Activated CD8-positive, alpha-beta memory T cell treated with anti-CD3 and anti-CD28 coated beads for 36 hours (primary cell): ENCODE measurements around the gene YPEL1. TPM values are rescaled to one million over a fixed set of nuclear protein-coding genes. Genes with fewer than 3 reads are reported as not detected.

Source experiments
- CTCF ChIA-PET: fragments of 350-600 bp; sonication (Branson Sonifier 250); formaldehyde crosslinking; loops from one replicate; lab custom pipeline; 2021; ENCODE audit warnings: antibody characterized with exemption; lab: Charles Lee
- POLR2A ChIA-PET: fragments of 350-600 bp; sonication (Branson Sonifier 250); formaldehyde crosslinking; loops from one replicate; lab custom pipeline; 2021; ENCODE audit warnings: antibody characterized with exemption; lab: Charles Lee
- total RNA-seq, 2 experiments: library from RNA; stranded (reverse); gene quantifications; one replicate each; pipeline ENCODE4 v1.2.3, GENCODE V29; 2021

The YPEL1 gene
- total RNA-seq, 2 experiments from 2014 or later: 0.50 to 0.63 TPM

GRCh38 chr22:21652547-21653545, 82.7 kb downstream of the YPEL1 start:
- POLR2A ChIA-PET: interaction anchor here (0.6 to 2.6 kb wide), 4 partner anchors 11 to 134 kb away, joined by 3 to 14 read pairs (median 4); partner anchors contain the start of genes PPIL2 and SDF2L1
- CTCF ChIA-PET: interaction anchor here (1.2 to 3.4 kb wide), 4 partner anchors 10 to 23 kb away, joined by 3 to 18 read pairs (median 8); partner anchors contain the start of genes PPIL2, SDF2L1 and YDJC

GRCh38 chr22:21652010-21652546, 83.5 kb downstream of the YPEL1 start:
- ChIA-PET POLR2A (interaction anchor here (0.6 to 2.6 kb wide), 3 partner anchors 10 to 135 kb away, joined by 3 to 14 read pairs (median 3); partner anchors contain the start of gene SDF2L1), CTCF (interaction anchor here (1.2 to 3.4 kb wide), 4 partner anchors 10 to 23 kb away, joined by 3 to 18 read pairs (median 8); partner anchors contain the start of genes PPIL2, SDF2L1 and YDJC)

GRCh38 chr22:21651521-21652009, 84.0 kb downstream of the YPEL1 start:
- ChIA-PET POLR2A (interaction anchor here (2.6 kb wide), 1 partner anchor 9 kb away, joined by 14 read pairs; the partner anchor contains the start of gene SDF2L1), CTCF (interaction anchor here (1.2 to 3.4 kb wide), 4 partner anchors 9 to 22 kb away, joined by 3 to 18 read pairs (median 8); partner anchors contain the start of genes PPIL2, SDF2L1 and YDJC)

GRCh38 chr22:21650823-21651520, 84.6 kb downstream of the YPEL1 start:
- POLR2A ChIA-PET: interaction anchor here (2.6 kb wide), 1 partner anchor 9 kb away, joined by 14 read pairs; the partner anchor contains the start of gene SDF2L1
- CTCF ChIA-PET: interaction anchor here (2.0 kb wide), 1 partner anchor 15 kb away, joined by 4 read pairs; the partner anchor contains the start of gene PPIL2

GRCh38 chr22:21650280-21650679, 85.3 kb downstream of the YPEL1 start:
- ChIA-PET CTCF (no interaction called here), POLR2A (no interaction called here)

Other genes with a start within 250 kb of the YPEL1 start
- under 1 TPM in 1 of 2 experiments, not detected in 1; 0.25 TPM for gene RIMBP3C, start 184.3 kb downstream of the YPEL1 start, total RNA-seq
- gene UBE2L3, start 168.1 kb downstream of the YPEL1 start, total RNA-seq: 10 to 100 TPM; 77.8 to 79.6 TPM
- 10 to 100 TPM; 80.6 to 80.7 TPM for gene YDJC, start 105.8 kb downstream of the YPEL1 start, total RNA-seq
- gene CCDC116, start 103.0 kb downstream of the YPEL1 start, total RNA-seq: under 1 TPM; 0.21 to 0.25 TPM
- gene SDF2L1, start 93.5 kb downstream of the YPEL1 start, total RNA-seq: 10 to 100 TPM; 70.7 to 71.6 TPM
- 10 to 100 TPM; 41.2 to 47.2 TPM for gene PPIL2, start 69.8 kb downstream of the YPEL1 start, total RNA-seq
- gene MAPK1, start 131.9 kb upstream of the YPEL1 start, total RNA-seq: 100 to 1,000 TPM; 115 to 117 TPM
- 10 to 100 TPM; 30.4 to 31.3 TPM for gene PPM1F, start 217.1 kb upstream of the YPEL1 start, total RNA-seq
- gene TOP3B, start 247.0 kb upstream of the YPEL1 start, total RNA-seq: 10 to 100 TPM; 33.2 to 38.8 TPM